ENCODE results near the gene PPID. TPM values are rescaled to one million over a fixed set of nuclear protein-coding genes. Genes with fewer than 3 reads are reported as not detected.

The PPID gene
- total and polyA plus RNA-seq, 9 of the 15 experiments (the other 6 are each of a cell fraction or from before 2014, with no cell fraction given), result 46.5 to 160 (median 98.6) TPM

DNA sequence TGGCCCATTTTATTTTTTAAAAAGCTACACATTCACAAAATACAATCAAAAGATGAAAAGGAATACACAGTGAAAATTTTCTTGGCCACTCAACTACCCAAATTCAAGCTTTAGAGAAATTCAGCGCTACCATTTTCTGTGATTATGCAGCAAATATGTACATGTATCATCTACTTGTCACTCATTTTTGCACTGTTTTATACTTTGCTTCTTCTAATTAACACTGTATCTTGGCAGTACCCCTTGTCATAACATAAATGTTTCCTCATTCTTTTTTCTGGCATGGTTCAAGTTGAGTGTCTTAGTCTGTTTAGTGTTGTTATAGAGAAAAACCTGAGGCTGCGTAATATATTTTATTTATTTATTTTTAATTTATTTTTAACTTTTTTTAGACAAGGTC is 15.7 kb upstream of the PPID start:
- TF ChIP-seq ZC3H4 (CRISPR knock-in tag; IDR thresholded peaks at IDR 0.05; ENCODE audit: borderline replicate concordance) (no peak), NONO (IDR thresholded peaks at IDR 0.05; ENCODE audit: low read depth in 2 of 2, low read length in 1 of 2) (no peak), MYC (IDR thresholded peaks at IDR 0.05; ENCODE audit: low read depth, low read length) (no peak), MYC (CRISPR knock-in tag; IDR thresholded peaks at IDR 0.05; ENCODE audit: borderline replicate concordance, low read depth) (no peak), SNIP1 (IDR thresholded peaks at IDR 0.05; ENCODE audit: low read depth) (no peak), SMARCA4 (IDR thresholded peaks at IDR 0.05) (no peak), EHMT2 (IDR thresholded peaks at IDR 0.05) (no peak), ZBTB1 (CRISPR knock-in tag; IDR thresholded peaks at IDR 0.05; ENCODE audit: borderline replicate concordance, low read depth) (no peak), SMARCA5 (IDR thresholded peaks at IDR 0.05) (no peak), ZSCAN32 (CRISPR knock-in tag; IDR thresholded peaks at IDR 0.05) (no peak), ZNF239 (CRISPR knock-in tag; IDR thresholded peaks at IDR 0.05) (no peak)
- TF ChIP-seq, protein P1, sequence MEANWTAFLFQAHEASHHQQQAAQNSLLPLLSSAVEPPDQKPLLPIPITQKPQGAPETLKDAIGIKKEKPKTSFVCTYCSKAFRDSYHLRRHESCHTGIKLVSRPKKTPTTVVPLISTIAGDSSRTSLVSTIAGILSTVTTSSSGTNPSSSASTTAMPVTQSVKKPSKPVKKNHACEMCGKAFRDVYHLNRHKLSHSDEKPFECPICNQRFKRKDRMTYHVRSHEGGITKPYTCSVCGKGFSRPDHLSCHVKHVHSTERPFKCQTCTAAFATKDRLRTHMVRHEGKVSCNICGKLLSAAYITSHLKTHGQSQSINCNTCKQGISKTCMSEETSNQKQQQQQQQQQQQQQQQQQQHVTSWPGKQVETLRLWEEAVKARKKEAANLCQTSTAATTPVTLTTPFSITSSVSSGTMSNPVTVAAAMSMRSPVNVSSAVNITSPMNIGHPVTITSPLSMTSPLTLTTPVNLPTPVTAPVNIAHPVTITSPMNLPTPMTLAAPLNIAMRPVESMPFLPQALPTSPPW (CRISPR knock-in tag; IDR thresholded peaks at IDR 0.05), result no peak
- TF ChIP-seq, protein P2, sequence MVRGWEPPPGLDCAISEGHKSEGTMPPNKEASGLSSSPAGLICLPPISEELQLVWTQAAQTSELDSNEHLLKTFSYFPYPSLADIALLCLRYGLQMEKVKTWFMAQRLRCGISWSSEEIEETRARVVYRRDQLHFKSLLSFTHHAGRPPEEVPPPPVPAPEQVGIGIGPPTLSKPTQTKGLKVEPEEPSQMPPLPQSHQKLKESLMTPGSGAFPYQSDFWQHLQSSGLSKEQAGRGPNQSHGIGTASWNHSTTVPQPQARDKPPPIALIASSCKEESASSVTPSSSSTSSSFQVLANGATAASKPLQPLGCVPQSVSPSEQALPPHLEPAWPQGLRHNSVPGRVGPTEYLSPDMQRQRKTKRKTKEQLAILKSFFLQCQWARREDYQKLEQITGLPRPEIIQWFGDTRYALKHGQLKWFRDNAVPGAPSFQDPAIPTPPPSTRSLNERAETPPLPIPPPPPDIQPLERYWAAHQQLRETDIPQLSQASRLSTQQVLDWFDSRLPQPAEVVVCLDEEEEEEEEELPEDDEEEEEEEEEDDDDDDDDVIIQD (CRISPR knock-in tag; IDR thresholded peaks at IDR 0.05), result no peak
- TF ChIP-seq, protein P3, sequence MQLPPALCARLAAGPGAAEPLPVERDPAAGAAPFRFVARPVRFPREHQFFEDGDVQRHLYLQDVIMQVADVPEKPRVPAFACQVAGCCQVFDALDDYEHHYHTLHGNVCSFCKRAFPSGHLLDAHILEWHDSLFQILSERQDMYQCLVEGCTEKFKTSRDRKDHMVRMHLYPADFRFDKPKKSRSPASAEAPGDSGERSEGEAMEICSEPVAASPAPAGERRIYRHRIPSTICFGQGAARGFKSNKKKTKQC (CRISPR knock-in tag; IDR thresholded peaks at IDR 0.05), result no peak
- POLR2A ChIA-PET, result no interaction called here
- WGBS (ENCODE audit: insufficient coverage, low coverage, missing lambda C conversion rate), result 56% methylated on average over 2 of the region's 2 CpGs
- H3K36me3 ChIP-seq (ENCODE audit: control insufficient read depth, insufficient read depth, low read length), result no peaks in the 10 kb centered on the region
- CTCF ChIA-PET (ENCODE audit: low intra/inter-chr PET ratio), result no interaction called here
- no peak overlapping the region for H3K4me3 ChIP-seq
- H3K27ac ChIP-seq (ENCODE audit: extremely low read depth, low read depth, low read length), result no peak overlapping the region
- no peak overlapping the region for H3K9ac ChIP-seq (ENCODE audit: insufficient read depth in 1 of 2, low read depth in 2 of 2, low read length in 2 of 2)
- H3K9me1 ChIP-seq (ENCODE audit: control insufficient read depth, insufficient read depth, low read length), result no peaks in the 10 kb centered on the region
- H3K27me3 ChIP-seq (ENCODE audit: control insufficient read depth in 2 of 2, insufficient read depth in 2 of 2, low read length in 2 of 2), result no peaks in the 10 kb centered on the region
- in situ Hi-C loops (cut with MboI), result loop anchor here (25.0 kb wide), 1 partner anchor 698 kb away; no protein-coding TSS in a partner anchor
- H2AFZ ChIP-seq (ENCODE audit: low read depth, low read length), result no peak overlapping the region
- H3K4me1 ChIP-seq (replicated peaks in 1 of 2; ENCODE audit: control insufficient read depth in 2 of 2, insufficient read depth in 2 of 2, low read length in 2 of 2), result no peaks in the 10 kb centered on the region; a peak in 1 of 5 replicates
- BruUV-seq (replicated peaks), result no TSS peak
- intact Hi-C loops (cut with micrococcal nuclease), result no loop called here
- no peaks in the 10 kb centered on the region for H4K20me1 ChIP-seq (replicated peaks; ENCODE audit: control insufficient read depth, insufficient read depth, low read length)
- no peaks in the 10 kb centered on the region for H3K9me3 ChIP-seq (replicated peaks; ENCODE audit: control insufficient read depth, insufficient read depth, low read depth, low read length)
- ATAC-seq (no peak), DNase-seq (ENCODE audit: extremely low read depth in 1 of 4, low spot score in 3 of 4) (no peak), FAIRE-seq (no peak)
- H3K79me2 ChIP-seq (ENCODE audit: control insufficient read depth, insufficient read depth, low read length), result no peaks in the 10 kb centered on the region
- no peak overlapping the region for H3K4me2 ChIP-seq (ENCODE audit: insufficient read depth, low read length)
